H1 (cell line): Measurements from ENCODE around the gene UBE4B. TPM values are rescaled to one million over a fixed set of nuclear protein-coding genes. Genes with fewer than 3 reads are reported as not detected.

Experiments
- BCL11A ChIP-seq, 2 experiments: IDR thresholded peaks; one replicate each; pipeline ENCODE4 v1.6.1; 2011; ENCODE audit warnings: low read depth in 2 of 2, low read length in 2 of 2, mild to moderate bottlenecking in 2 of 2
- CHD7 ChIP-seq: fragments of 300-600 bp; sonication (generic); IDR thresholded peaks from 2 replicates; pipeline ENCODE4 v1.7.1; 2012; ENCODE audit warnings: low read length, moderate library complexity, mild to moderate bottlenecking, inconsistent platforms; ENCODE audit not compliant: insufficient replicate concordance
- EP300 ChIP-seq, 2 experiments: IDR thresholded peaks; 1 replicate in 1 of 2; 2 replicates in 1 of 2; pipeline ENCODE4 v1.6.1; 2011 to 2012; ENCODE audit warnings: low read depth in 2 of 2, low read length in 2 of 2, mild to moderate bottlenecking in 2 of 2, borderline replicate concordance in 1 of 2, inconsistent platforms in 1 of 2, moderate library complexity in 1 of 2
- EZH2 ChIP-seq: fragments of 200-600 bp; sonication (generic); IDR thresholded peaks from 2 replicates; pipeline ENCODE4 v1.7.1; 2012; ENCODE audit warnings: low read depth, mild to moderate bottlenecking, moderate library complexity, low read length, inconsistent platforms; ENCODE audit not compliant: severe bottlenecking
- NANOG ChIP-seq: IDR thresholded peaks from 2 replicates; pipeline ENCODE4 v1.6.1; 2011; ENCODE audit warnings: low read length, low read depth, mild to moderate bottlenecking, inconsistent platforms; ENCODE audit not compliant: insufficient read depth, poor library complexity, severe bottlenecking
- SP1 ChIP-seq: IDR thresholded peaks from 2 replicates; pipeline ENCODE4 v1.6.1; 2011; ENCODE audit warnings: low read depth, low read length
- SP2 ChIP-seq: IDR thresholded peaks from 2 replicates; pipeline ENCODE4 v1.6.1; 2012; ENCODE audit warnings: mild to moderate bottlenecking, low read length, inconsistent platforms
- polyA plus RNA-seq, 7 experiments: library from polyadenylated mRNA; depleted of rRNA in 3 of 7; stranded (reverse) in 5 of 7; unstranded in 2 of 7; fragments of >200 nt in 5 of 7; fragments of 200-250 nt in 2 of 7; gene quantifications; 1 replicate in 5 of 7; 2 replicates in 1 of 7; 4 replicates in 1 of 7; pipeline versions ENCODE4 v1.2.1 to v1.2.3, GENCODE V29; 2011 to 2013; ENCODE audit warnings: missing spikeins in 2 of 7, mixed read lengths in 2 of 7
- total RNA-seq: library from RNA; stranded (reverse); fragmentation: NEBNext Ultra II Directional; extraction: Animal tissue kit (Norgen Biotek cat#: 25700); gene quantifications from 2 replicates; pipeline ENCODE4 v1.2.1, GENCODE V29; 2021
- TF ChIP-seq, protein P1 (sequence below): IDR thresholded peaks from 2 replicates; pipeline ENCODE4 v1.6.1; 2011; ENCODE audit warnings: low read length, improper control_type of control experiment

Gene UBE4B
- total and polyA plus RNA-seq, 2 of the 8 experiments (the other 6 are each of a cell fraction or from before 2014, with no cell fraction given): 24.5 to 90.1 TPM

GRCh38 chr1:10045480-10046355 is 13.0 kb downstream of the UBE4B start (continued):
- TF ChIP-seq SP2: no peak
- TF ChIP-seq, protein P1, sequence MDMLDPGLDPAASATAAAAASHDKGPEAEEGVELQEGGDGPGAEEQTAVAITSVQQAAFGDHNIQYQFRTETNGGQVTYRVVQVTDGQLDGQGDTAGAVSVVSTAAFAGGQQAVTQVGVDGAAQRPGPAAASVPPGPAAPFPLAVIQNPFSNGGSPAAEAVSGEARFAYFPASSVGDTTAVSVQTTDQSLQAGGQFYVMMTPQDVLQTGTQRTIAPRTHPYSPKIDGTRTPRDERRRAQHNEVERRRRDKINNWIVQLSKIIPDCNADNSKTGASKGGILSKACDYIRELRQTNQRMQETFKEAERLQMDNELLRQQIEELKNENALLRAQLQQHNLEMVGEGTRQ: no peak
- TF ChIP-seq CHD7: no peak
- no peak for TF ChIP-seq BCL11A (IDR thresholded peaks at IDR 0.05; ENCODE audit: low read depth in 2 of 2, low read length in 2 of 2)
- no peak for TF ChIP-seq SP1
- TF ChIP-seq EP300 (IDR thresholded peaks at IDR 0.05; ENCODE audit: borderline replicate concordance in 1 of 2, low read depth in 2 of 2, low read length in 2 of 2): no peak
- no peak for TF ChIP-seq NANOG
- no peak for TF ChIP-seq EZH2
